ENCODE data around the gene SNX32.
"Not testable (repeated sequence)": the region's sequence is repeated elsewhere in the genome, so short reads cannot be mapped to it uniquely, and the experiment has no call there.

SNX32 gene

GRCh38 chr11:65829459-65829858, 4.3 kb upstream of the SNX32 start:
- no peak for DNase-seq

DNA sequence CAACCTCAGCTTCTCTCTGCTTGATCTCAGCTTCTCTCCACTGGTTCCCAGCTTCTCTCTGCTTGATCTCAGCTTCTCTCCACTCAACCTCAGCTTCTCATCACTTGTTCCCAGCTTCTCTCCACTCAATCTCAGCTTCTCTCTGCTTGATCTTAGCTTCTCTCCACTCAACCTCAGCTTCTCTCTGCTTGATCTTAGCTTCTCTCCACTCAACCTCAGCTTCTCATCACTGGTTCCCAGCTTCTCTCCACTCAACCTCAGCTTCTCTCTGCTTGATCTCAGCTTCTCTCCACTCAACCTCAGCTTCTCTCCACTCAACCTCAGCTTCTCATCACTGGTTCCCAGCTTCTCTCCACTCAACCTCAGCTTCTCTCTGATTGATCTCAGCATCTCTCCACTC, 1.5 kb upstream of the SNX32 start:
- not testable (repeated sequence) for DNase-seq

- DNase-seq: no peak
Observed at GRCh38 chr11:65834202-65834601, 439 bp downstream of the SNX32 start.

DNA sequence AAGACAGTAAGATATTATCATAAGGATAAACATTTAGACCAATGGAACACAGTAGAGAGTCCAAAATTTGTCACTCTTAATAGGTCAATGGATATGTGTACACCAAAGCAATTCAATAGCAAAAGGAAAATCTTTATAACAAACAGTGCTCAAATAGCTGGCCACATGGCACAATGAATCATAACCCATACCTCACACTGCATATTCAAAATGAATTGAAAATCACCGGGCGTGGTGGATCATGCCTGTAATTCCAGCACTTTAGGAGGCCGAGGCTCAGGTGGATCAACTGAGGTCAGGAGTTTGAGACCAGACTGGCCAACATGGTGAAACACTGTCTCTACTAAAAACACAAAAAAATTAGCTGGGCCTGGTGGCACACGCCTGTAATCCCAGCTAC, 8.4 kb downstream of the SNX32 start:
- no peak for DNase-seq

GRCh38 chr11:65843811-65844210, 10.0 kb downstream of the SNX32 start:
- no peak for DNase-seq

DNA sequence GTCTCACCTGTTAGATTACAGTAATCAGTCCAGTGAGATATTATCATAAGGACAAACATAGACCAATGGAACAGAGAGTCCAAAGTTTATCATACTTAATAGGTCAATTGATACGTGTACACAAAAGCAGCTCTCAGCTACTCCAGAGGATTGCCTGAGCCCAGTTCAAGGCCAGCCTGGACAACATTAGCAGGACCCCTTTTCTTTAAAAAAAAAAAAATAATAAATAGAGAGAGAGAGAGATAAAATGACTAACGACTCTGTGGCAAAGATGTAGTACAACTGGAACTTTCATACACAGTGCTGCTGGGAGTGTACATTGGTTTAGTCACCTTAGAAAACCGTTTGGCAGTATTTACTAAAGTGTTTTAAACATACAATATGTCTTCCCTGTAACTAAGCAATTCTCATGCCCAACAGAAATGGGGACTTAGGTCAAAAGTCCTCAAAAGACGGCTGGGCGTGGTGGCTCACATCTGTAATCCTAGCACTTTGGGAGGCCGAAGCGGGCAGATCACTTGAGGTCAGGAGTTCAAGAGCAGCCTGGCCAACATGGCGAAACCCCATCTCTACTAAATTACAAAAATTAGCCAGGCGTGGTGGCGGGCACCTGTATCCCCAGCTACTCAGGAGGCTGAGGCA, 10.6 kb downstream of the SNX32 start:
- DNase-seq: no peak

DNA sequence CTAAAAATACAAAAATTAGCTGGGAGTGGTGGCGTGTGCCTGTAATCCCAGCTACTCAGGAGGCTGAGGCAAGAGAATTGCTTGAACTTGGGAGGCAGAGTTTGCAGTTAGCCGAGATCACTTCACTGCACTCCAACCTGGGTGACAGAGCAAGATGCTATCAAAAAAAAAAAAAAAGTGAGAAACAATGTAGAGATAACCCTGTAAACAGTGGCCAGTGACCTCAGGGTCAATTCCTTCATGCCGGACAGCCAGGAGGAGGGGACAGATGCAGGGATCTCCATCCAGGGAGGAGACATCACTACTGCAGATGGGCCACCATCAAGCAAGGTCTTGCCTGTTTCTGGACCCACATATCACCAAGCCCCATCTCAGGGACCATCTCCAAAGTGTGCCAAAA, 14.0 kb downstream of the SNX32 start:
- no peak for DNase-seq

DNA sequence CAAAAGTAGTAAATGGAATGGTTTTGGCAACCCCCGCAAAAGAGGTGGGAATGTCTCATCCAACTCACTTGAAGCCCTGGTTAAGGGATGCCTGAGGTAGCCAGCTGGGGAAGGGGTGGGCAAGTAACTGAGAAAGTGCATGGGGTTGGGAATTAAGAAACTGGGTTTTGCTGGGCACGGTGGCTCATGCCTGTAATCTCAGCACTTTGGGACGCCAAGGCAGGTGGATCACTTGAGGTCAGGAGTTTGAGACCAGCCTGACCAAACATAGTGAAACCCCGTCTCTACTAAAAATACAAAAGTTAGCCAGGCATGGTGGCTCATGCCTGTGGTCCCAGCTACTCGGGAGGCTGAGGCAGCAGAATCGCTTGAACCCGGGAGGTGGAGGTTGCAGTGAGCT, 14.9 kb downstream of the SNX32 start:
- DNase-seq: not testable (repeated sequence)

GRCh38 chr11:65849366-65849765, 15.6 kb downstream of the SNX32 start:
- no peak for DNase-seq

DNA sequence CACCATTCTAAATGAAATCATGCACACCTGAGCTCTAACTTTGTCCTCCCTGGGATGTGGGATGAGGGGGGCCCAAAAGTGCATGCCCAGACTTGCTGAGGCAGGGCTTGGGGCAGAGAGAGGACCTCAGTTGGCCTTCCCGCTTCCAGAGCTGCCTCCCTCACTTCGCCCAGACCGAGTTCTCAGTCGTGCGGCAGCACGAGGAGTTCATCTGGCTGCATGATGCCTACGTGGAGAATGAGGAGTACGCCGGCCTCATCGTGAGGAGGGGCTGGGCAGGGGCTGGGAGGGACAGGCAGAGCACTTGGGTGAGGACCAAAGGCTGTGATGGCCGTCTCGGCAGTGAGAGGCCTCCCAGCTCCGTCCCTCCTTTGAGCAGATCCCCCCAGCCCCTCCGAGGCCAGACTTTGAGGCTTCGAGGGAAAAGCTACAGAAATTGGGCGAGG, 16.0 kb downstream of the SNX32 start:
- no peak for DNase-seq

DNA sequence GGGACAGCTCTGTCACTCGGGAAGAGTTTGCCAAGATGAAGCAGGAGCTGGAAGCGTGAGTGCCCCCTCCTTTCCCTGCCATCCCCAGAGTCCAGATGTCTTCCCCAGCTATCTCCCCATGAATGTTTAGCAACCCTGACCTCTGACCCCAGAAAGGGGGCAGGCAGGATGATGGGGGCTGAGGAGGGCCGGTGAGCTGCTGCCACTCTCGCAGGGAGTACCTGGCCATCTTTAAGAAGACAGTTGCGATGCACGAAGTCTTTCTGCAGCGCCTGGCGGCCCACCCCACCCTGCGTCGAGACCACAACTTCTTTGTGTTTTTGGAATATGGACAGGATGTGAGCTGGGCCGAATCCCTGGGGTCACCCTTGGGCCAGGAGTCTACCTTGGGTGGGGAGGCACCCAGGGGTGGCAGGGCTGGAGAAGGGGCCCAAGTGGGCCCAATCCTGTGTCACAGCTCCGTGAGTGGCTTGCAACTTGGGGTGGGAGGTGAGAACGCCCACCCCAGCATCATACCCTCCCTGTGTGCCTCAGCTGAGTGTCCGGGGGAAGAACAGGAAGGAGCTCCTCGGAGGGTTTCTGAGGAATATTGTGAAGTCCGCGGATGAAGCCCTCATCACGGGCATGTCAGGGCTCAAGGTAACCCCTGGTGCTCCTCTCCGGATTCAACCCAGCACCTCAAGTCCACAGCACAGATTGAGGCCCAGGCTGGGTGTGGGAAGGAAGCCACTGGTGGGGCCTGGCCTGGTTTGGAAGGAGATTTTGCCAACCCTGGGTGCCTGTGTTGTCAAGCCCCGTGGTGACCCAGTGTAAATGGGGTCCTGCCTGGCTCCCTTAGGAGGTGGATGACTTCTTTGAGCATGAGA, 16.7 kb downstream of the SNX32 start:
- DNase-seq: no peak

GRCh38 chr11:65851083-65851579, 17.4 kb downstream of the SNX32 start:
- DNase-seq: peak; percentile 41

DNA sequence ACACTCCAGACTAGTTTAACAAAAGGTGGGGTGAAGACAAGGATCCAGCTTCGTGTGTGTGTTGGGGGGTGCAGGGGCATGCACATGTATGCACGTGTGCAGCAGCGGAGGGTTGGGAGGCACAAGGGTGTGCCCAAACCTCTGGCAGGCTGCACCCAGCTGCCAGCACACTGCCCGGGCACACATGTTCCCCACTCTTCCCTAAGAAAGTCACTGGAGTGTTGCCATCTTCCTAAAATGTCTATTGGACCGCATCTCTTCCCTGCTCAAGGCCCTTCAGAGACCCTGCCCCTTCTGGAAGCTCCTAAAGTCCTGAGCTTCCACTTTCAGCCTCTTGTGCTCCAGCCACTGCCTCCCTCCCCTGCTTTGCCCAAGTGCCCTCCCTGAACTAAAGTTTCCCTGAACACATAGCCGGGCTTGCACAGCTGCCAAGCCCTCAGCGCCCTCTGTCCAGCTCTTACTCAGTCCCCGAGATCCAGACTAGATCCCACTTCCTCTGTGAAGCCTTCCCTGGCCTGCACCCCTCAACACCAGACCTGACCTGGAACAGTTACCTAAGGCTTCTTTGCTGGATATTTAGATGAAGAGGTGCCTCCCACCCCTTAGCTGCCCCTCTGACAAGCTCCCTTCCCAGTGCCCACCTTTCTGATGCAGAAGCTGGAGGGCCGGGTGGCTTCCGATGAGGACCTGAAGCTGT, 18.2 kb downstream of the SNX32 start:
- DNase-seq: no peak

GRCh38 chr11:65852508-65853245, 18.9 kb downstream of the SNX32 start:
- DNase-seq: no peak

DNA sequence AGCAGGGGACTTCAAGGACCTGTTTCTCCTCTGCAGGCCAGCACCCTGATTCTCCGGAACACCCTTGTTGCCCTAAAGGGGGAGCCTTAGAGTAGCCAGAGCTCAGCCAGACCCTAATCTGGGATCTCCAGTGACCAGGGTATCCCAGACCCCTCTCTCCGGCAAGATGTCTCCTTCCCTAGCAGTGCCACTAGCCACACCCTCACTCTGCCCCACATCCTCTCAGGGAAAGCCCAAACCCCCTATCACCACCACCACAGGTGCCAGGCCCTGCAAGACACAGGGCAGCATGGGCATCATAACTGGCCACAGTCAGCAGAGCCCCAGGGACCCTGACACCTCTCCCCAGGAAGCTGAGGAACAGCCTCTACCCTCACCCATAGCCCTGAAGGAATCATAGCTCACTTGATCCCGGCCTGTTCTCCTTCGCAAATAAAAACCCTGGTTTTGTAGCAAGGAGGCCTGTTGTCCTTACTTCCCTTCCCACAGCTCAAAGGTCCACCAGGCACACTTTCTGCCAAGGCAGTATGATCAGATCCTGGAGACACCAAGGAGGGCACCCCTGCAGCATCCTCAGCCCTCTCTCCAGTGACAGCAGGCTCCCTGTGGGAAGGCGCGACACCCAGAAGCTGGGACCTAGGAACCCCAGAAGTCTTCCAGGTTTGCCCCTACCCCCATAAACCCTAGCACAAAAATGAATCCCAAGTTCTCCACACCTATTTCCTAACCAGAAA, 19.6 kb downstream of the SNX32 start:
- no peak for DNase-seq

DNA sequence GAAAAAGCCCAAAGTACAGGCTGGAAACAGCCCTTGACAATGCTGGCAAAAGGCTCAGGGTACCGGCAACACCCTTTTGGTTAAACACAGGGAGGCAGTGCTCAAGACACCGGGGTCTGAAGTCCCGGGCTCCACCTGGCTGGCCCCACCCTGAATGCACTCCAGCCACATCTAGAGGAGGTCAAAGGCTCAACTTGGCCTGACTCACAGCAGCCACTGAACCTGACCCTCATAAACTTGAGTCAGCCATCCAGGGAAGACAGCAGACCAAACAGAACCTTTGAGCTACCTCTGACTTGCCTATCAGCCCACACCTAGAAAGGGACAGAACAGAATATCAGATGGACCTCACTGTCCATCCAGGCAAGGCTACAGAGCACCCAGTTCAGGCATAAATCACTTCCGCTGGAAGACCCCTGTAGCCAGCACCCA, 20.4 kb downstream of the SNX32 start:
- no peak for DNase-seq

DNA sequence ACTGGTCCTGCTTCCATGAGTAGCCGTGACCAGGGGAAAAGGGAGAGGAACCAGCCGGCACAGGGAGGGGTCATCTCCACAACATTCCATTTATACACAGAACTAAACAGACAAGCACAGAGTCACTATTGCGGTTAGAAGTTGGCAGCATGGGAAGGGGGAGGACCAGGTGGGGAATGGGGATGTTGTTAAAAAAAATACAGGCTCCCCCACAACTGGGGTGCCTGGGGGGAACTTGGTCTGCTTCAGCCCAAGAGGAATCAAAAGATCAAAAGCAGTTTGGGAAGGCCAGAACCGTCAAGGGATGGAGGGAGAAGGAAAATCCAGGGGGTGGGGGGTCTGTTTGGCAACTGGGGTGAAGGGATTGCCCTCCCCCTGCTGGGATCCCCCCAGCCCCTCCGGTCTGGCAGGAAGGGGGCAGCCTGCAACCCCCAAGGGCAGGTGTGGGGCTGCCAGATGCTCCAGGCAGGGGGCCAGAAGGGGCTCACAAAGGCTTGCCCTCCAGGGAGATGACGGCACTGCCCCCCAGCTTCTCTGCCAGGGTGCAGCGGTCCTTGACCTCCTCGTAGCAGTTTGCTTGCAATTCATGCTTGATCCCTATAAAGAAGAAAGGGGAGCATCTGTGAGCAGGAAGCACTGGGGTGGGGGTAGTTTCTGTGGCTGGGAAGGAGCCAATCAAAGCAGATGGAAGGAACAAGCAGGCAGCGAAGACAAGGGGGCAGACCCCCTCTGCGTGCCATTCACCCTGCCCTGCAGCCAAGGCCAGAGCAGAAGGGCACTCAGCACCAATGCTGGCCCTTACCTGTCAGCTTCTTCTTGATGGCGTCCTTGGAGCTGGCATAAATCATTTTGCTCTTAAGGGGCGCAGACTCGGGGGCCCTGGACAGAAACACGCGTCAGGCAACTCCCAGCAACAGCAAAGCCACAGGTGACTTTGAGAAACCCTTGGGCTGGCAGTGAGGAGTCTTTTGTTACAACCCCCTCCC, 21.4 kb downstream of the SNX32 start:
- DNase-seq: no peak

- DNase-seq: no peak
Observed at GRCh38 chr11:65855927-65856363, 22.2 kb downstream of the SNX32 start.

- DNase-seq: peak; percentile 85
Observed at GRCh38 chr11:65856689-65857499, 23.1 kb downstream of the SNX32 start.

GRCh38 chr11:65857500-65857852, 23.7 kb downstream of the SNX32 start:
- DNase-seq: peak; percentile 69
